HCT116 (cell line): Measurements from ENCODE around the gene RAB27A. TPM values are rescaled to one million over a fixed set of nuclear protein-coding genes. Genes with fewer than 3 reads are reported as not detected.

Experiments used
- ATAC-seq: fragments of 200-7000 bp; cut with Tn5 transposase; 2 replicates; pipeline ENCODE4 v1.9.1; 2020; ENCODE audit warnings: mild to moderate bottlenecking, moderate library complexity
- BruUV-seq: library from RNA; stranded (reverse); fragments of 400-500 nt; replicated peaks from 2 replicates; lab custom pipeline; 2021; lab: Mats Ljungman, UMichigan
- CTCF ChIA-PET: fragments of 300-600 bp; sonication (Branson Sonifier 250); formaldehyde crosslinking; loops from one replicate; lab custom pipeline; 2021; ENCODE audit warnings: antibody characterized with exemption; lab: Charles Lee
- POLR2A ChIA-PET: fragments of 300-600, 350-600 bp; sonication (Branson Sonifier 250); formaldehyde crosslinking; loops from one replicate; lab custom pipeline; 2021; ENCODE audit warnings: antibody characterized with exemption; lab: Charles Lee
- RAD21 ChIA-PET, 2 experiments: fragments of 300-600 bp; sonication (Branson Sonifier 250); formaldehyde crosslinking; loops; one replicate each; lab custom pipeline; 2023; ENCODE audit warnings: low total read pairs in 2 of 2; ENCODE audit not compliant: uncharacterized antibody in 2 of 2, unreplicated experiment in 2 of 2, low non-redundant PET in 1 of 2; lab: Charles Lee
- DNase-seq: peaks from one replicate; pipeline ENCODE4 v3.0.0-alpha.2; 2010; ENCODE audit warnings: low read depth, low spot score
- H2AFZ ChIP-seq: fragments of 200-600 bp; shearing (Covaris generic), sonication (generic); 2 replicates; pipeline ENCODE4 v1.6.1; 2017; ENCODE audit warnings: low read depth, mixed run types, mixed read lengths, antibody characterized with exemption, low read length; ENCODE audit not compliant: poor library complexity, severe bottlenecking
- H3K27ac ChIP-seq: 2 replicates; pipeline ENCODE4 v1.5.1; 2012; ENCODE audit warnings: low read depth, low read length
- H3K27me3 ChIP-seq: fragments of 200-600 bp; sonication (generic); 2 replicates; pipeline ENCODE4 v1.6.1; 2016; ENCODE audit warnings: mixed run types, low read length, mixed read lengths; ENCODE audit not compliant: insufficient read depth
- H3K36me3 ChIP-seq, 2 experiments: fragments of 200-500 bp in 1 of 2; fragments of 200-600 bp in 1 of 2; sonication (Bioruptor generic) in 1 of 2; sonication (generic) in 1 of 2; 2 replicates each; pipeline versions ENCODE4 v1.5.1 to v1.6.1; 2014 to 2016; ENCODE audit warnings: low read length in 2 of 2, inconsistent platforms in 1 of 2, mixed read lengths in 1 of 2, mixed run types in 1 of 2; ENCODE audit not compliant: insufficient read depth in 2 of 2, control insufficient read depth in 1 of 2
- H3K4me1 ChIP-seq, 2 experiments: fragments of 200-600 bp in 1 of 2; sonication (generic) in 1 of 2; 2 replicates each; pipeline versions ENCODE4 v1.5.1 to v1.6.1; 2012 to 2017; ENCODE audit warnings: low read length in 2 of 2, inconsistent platforms in 1 of 2, mild to moderate bottlenecking in 1 of 2, mixed read lengths in 1 of 2, mixed run types in 1 of 2, moderate library complexity in 1 of 2; ENCODE audit not compliant: insufficient read depth in 2 of 2, control insufficient read depth in 1 of 2
- H3K4me2 ChIP-seq: fragments of 200-600 bp; sonication (generic); 2 replicates; pipeline ENCODE4 v1.6.1; 2017; ENCODE audit warnings: mixed run types, low read length, mixed read lengths
- H3K4me3 ChIP-seq, 2 experiments: fragments of 200-600 bp in 1 of 2; sonication (generic) in 1 of 2; replicated peaks in 1 of 2; 2 replicates each; pipeline ENCODE4 v1.5.1; 2011 to 2016; ENCODE audit warnings: low read length in 2 of 2, control low read depth in 1 of 2, low read depth in 1 of 2, mild to moderate bottlenecking in 1 of 2, mixed read lengths in 1 of 2, mixed run types in 1 of 2
- H3K79me2 ChIP-seq: fragments of 200-600 bp; sonication (generic); 2 replicates; pipeline ENCODE4 v1.6.1; 2017; ENCODE audit warnings: mild to moderate bottlenecking, mixed run types, low read length, moderate library complexity, mixed read lengths; ENCODE audit not compliant: insufficient read depth
- H3K9ac ChIP-seq: fragments of 200-600 bp; sonication (generic); 2 replicates; pipeline ENCODE4 v1.6.1; 2016; ENCODE audit warnings: low read length, mixed read lengths
- H3K9me2 ChIP-seq: fragments of 200-600 bp; sonication (generic), shearing (Covaris generic); 2 replicates; pipeline ENCODE4 v1.6.1; 2017; ENCODE audit warnings: mixed run types, mild to moderate bottlenecking, moderate library complexity; ENCODE audit not compliant: insufficient read depth
- H3K9me3 ChIP-seq, 2 experiments: fragments of 200-500 bp in 1 of 2; fragments of 200-600 bp in 1 of 2; sonication (Bioruptor generic) in 1 of 2; sonication (generic) in 1 of 2; 2 replicates each; pipeline ENCODE4 v1.6.1; 2014 to 2017; ENCODE audit warnings: low read length in 2 of 2, mixed read lengths in 2 of 2, inconsistent platforms in 1 of 2, low read depth in 1 of 2, mild to moderate bottlenecking in 1 of 2, mixed run types in 1 of 2, moderate library complexity in 1 of 2; ENCODE audit not compliant: control insufficient read depth in 1 of 2, insufficient read depth in 1 of 2
- H4K20me1 ChIP-seq: fragments of 200-600 bp; sonication (generic), shearing (Covaris generic); 2 replicates; pipeline ENCODE4 v1.6.1; 2017; ENCODE audit warnings: mixed run types, mild to moderate bottlenecking, moderate library complexity; ENCODE audit not compliant: insufficient read depth
- CEBPB ChIP-seq: IDR thresholded peaks from 2 replicates; pipeline ENCODE4 v1.6.1; 2012; ENCODE audit warnings: low read depth
- EGR1 ChIP-seq: IDR thresholded peaks from 2 replicates; pipeline ENCODE4 v1.6.1; 2012; ENCODE audit warnings: low read depth
- ELF1 ChIP-seq: IDR thresholded peaks from 2 replicates; pipeline ENCODE4 v1.6.1; 2012; ENCODE audit warnings: low read depth, borderline replicate concordance
- FOSL1 ChIP-seq: IDR thresholded peaks from 2 replicates; pipeline ENCODE4 v1.6.1; 2012; ENCODE audit warnings: low read depth
- POLR2A ChIP-seq: IDR thresholded peaks from 2 replicates; pipeline ENCODE4 v1.7.0; 2011; ENCODE audit warnings: borderline replicate concordance; ENCODE audit not compliant: insufficient read depth, insufficient read length; ENCODE audit errors: extremely low read depth
- RAD21 ChIP-seq: IDR thresholded peaks from 2 replicates; pipeline ENCODE4 v1.6.1; 2012; ENCODE audit warnings: low read depth, mild to moderate bottlenecking
- SIN3A ChIP-seq: IDR thresholded peaks from 2 replicates; pipeline ENCODE4 v1.6.1; 2012; ENCODE audit warnings: low read depth
- SP1 ChIP-seq: IDR thresholded peaks from 2 replicates; pipeline ENCODE4 v1.6.1; 2012; ENCODE audit warnings: low read depth
- SRF ChIP-seq: IDR thresholded peaks from 2 replicates; pipeline ENCODE4 v1.6.1; 2012; ENCODE audit warnings: low read depth
- TCF7L2 ChIP-seq: IDR thresholded peaks from 2 replicates; pipeline ENCODE4 v1.7.0; 2011; ENCODE audit warnings: borderline replicate concordance, inconsistent platforms; ENCODE audit not compliant: insufficient read depth, insufficient read length; ENCODE audit errors: extremely low read depth
- YY1 ChIP-seq: IDR thresholded peaks from 2 replicates; pipeline ENCODE4 v1.6.1; 2011; ENCODE audit warnings: low read length, low read depth, moderate library complexity, mild to moderate bottlenecking; ENCODE audit not compliant: insufficient replicate concordance; ENCODE audit errors: extremely low read depth
- intact Hi-C: fragments of 100-400 bp; cut with micrococcal nuclease; formaldehyde crosslinking; loops from 2 replicates; pipeline ENCODE4 v1.10.0; 2022
- total RNA-seq: library from RNA; stranded (reverse); gene quantifications from one replicate; pipeline ENCODE4 v1.2.1, GENCODE V29; 2021; ENCODE audit not compliant: unreplicated experiment
- TF ChIP-seq, protein P1 (sequence below): IDR thresholded peaks from 2 replicates; pipeline ENCODE4 v1.6.1; 2012; ENCODE audit warnings: low read depth
- TF ChIP-seq, protein P2 (sequence below): IDR thresholded peaks from 2 replicates; pipeline ENCODE4 v1.6.1; 2012

Gene RAB27A
- total RNA-seq, 1 experiment from 2014 or later = 8.8 TPM

DNA sequence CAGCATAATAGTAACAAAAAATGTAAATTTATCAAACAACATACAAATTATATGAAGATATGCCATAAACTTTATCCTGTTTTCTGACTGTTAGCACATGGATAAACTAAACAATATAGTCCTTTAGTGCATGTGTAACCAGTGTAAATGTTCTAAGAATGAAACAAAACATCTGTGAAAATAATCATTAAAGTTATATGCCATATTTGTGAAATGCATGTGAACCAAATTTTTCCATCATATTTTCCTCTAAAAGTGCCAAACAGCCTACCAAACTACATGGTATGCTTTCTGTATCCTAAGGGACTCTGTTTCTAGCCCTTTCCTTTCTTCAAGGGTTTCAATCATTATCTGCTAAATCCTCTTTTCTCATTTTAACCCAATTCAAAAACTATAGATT is 69.0 kb downstream of the RAB27A start (continued):
- TF ChIP-seq, protein P1, sequence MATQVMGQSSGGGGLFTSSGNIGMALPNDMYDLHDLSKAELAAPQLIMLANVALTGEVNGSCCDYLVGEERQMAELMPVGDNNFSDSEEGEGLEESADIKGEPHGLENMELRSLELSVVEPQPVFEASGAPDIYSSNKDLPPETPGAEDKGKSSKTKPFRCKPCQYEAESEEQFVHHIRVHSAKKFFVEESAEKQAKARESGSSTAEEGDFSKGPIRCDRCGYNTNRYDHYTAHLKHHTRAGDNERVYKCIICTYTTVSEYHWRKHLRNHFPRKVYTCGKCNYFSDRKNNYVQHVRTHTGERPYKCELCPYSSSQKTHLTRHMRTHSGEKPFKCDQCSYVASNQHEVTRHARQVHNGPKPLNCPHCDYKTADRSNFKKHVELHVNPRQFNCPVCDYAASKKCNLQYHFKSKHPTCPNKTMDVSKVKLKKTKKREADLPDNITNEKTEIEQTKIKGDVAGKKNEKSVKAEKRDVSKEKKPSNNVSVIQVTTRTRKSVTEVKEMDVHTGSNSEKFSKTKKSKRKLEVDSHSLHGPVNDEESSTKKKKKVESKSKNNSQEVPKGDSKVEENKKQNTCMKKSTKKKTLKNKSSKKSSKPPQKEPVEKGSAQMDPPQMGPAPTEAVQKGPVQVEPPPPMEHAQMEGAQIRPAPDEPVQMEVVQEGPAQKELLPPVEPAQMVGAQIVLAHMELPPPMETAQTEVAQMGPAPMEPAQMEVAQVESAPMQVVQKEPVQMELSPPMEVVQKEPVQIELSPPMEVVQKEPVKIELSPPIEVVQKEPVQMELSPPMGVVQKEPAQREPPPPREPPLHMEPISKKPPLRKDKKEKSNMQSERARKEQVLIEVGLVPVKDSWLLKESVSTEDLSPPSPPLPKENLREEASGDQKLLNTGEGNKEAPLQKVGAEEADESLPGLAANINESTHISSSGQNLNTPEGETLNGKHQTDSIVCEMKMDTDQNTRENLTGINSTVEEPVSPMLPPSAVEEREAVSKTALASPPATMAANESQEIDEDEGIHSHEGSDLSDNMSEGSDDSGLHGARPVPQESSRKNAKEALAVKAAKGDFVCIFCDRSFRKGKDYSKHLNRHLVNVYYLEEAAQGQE = no peak
- TF ChIP-seq RAD21 = no peak
- TF ChIP-seq SIN3A = no peak
- TF ChIP-seq EGR1 = no peak
- TF ChIP-seq CEBPB = no peak
- TF ChIP-seq, protein P2, sequence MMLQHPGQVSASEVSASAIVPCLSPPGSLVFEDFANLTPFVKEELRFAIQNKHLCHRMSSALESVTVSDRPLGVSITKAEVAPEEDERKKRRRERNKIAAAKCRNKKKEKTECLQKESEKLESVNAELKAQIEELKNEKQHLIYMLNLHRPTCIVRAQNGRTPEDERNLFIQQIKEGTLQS = no peak

DNA sequence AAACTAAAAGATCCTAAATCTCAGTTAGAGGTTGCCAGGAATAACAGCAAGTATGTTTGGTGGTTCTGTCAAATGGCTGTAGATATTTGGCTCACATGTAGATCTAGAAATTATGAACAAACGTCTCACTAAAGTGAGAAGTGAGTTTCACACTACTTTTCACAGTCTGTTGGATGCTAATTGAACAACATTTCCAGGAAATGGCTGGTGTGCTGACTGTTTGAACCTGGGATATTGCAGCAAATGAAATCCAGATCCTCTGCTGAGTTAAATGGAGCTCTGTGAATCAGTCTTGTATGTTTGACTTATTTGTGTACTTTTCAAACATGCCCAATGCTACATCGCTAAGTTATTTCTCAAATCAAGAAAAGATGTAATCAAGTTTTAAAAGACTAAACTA is 71.6 kb downstream of the RAB27A start:
- Histone ChIP-seq H3K27me3 (no peaks in the 10 kb centered on the region), H3K9me3 (no peaks in the 10 kb centered on the region), H3K9ac (no peak overlapping the region), H4K20me1 (no peaks in the 10 kb centered on the region), H3K4me1 (no peaks in the 10 kb centered on the region), H3K79me2 (no peaks in the 10 kb centered on the region), H3K9me2 (no peaks in the 10 kb centered on the region), H3K4me2 (no peak overlapping the region), H3K27ac (no peak overlapping the region), H2AFZ (no peak overlapping the region), H3K36me3 (no peaks in the 10 kb centered on the region), H3K4me3 (no peak overlapping the region)
- intact Hi-C loops = loop anchor here (2.0 kb wide), 1 partner anchor 423 kb away; no protein-coding TSS in a partner anchor
- TF ChIP-seq, protein P1 = no peak
- TF ChIP-seq FOSL1 (no peak), SIN3A (no peak), POLR2A (no peak), SRF (no peak), ELF1 (no peak), TCF7L2 (no peak), YY1 (no peak), SP1 (no peak)
- BruUV-seq = no TSS peak
- CTCF ChIA-PET = interaction anchor here (0.6 to 2.8 kb wide), 4 partner anchors 190 to 221 kb away, joined by 3 to 25 read pairs (median 11); partner anchors contain the start of genes CCPG1 and PIERCE2
- DNase-seq (no peak), ATAC-seq (no peak)
- POLR2A ChIA-PET = no interaction called here
- RAD21 ChIA-PET = interaction anchor here in 1 of 2 experiments (1.0 kb wide), 1 partner anchor 217 kb away, joined by 3 read pairs; no protein-coding TSS in a partner anchor
